A549 (cell line): ENCODE data around the gene RTP5. TPM values are rescaled to one million over a fixed set of nuclear protein-coding genes. Genes with fewer than 3 reads are reported as not detected.
A peak's percentile ranks its signal among the peaks of the same experiment; 100 is the strongest.

Experiments
- ATAC-seq, 2 experiments: fragments of 200-7000 bp in 1 of 2; fragments of >200 bp in 1 of 2; cut with Nextera tagmentation in 1 of 2; cut with Tn5 transposase in 1 of 2; 3 replicates each; pipeline versions ENCODE4 v1.8.0 to v1.9.1; 2018 to 2020; ENCODE audit warnings: mild to moderate bottlenecking in 1 of 2, moderate library complexity in 1 of 2
- CTCF ChIA-PET: fragments of 300-600 bp; sonication (Branson Sonifier 250); formaldehyde crosslinking; extraction: SDS; loops from one replicate; lab custom pipeline; 2021; ENCODE audit warnings: antibody characterized with exemption, inconsistent platforms; lab: Yijun Ruan, JAX
- POLR2A ChIA-PET: fragments of 350-600 bp; formaldehyde crosslinking; extraction: SDS; loops from one replicate; lab custom pipeline; 2021; ENCODE audit warnings: antibody characterized with exemption, inconsistent platforms; lab: Yijun Ruan, JAX
- DNase-seq, 2 experiments: peaks; one replicate each; pipeline versions ENCODE4 v3.0.0 to v3.0.0-alpha.2; 2011 to 2016; ENCODE audit warnings: low read depth in 1 of 2, low spot score in 1 of 2
- FAIRE-seq: peaks from 2 replicates; lab custom pipeline; 2011; peaks lifted over from hg19 to GRCh38; lab: Jason Lieb, UNC
- H3K27ac ChIP-seq, 2 experiments: fragments of >200 bp; sonication (Bioruptor Twin); formaldehyde crosslinking; 3 replicates each; pipeline ENCODE4 v1.5.1; 2016 to 2017
- H3K4me1 ChIP-seq: fragments of >200 bp; sonication (Bioruptor Twin); formaldehyde crosslinking; 3 replicates; pipeline ENCODE4 v1.6.1; 2016
- H3K4me2 ChIP-seq: fragments of >200 bp; sonication (Bioruptor Twin); formaldehyde crosslinking; 3 replicates; pipeline ENCODE4 v1.6.1; 2016
- H3K4me3 ChIP-seq: fragments of >200 bp; sonication (Bioruptor Twin); formaldehyde crosslinking; 3 replicates; pipeline ENCODE4 v1.5.1; 2016
- H3K9me3 ChIP-seq: fragments of >200 bp; sonication (Bioruptor Twin); formaldehyde crosslinking; 3 replicates; pipeline ENCODE4 v1.6.1; 2016
- CHD4 ChIP-seq: fragments of 200-600 bp; sonication (generic); IDR thresholded peaks from 2 replicates; pipeline ENCODE4 v1.6.1; 2016; ENCODE audit warnings: antibody characterized with exemption, mild to moderate bottlenecking, borderline replicate concordance
- EHF ChIP-seq: fragments of 250-450 bp; sonication (Bioruptor Pico); IDR thresholded peaks from 2 replicates; pipeline ENCODE4 v1.5.0; 2020; ENCODE audit warnings: mild to moderate bottlenecking
- ESRRA ChIP-seq: fragments of 150-350 bp; IDR thresholded peaks from 2 replicates; pipeline ENCODE4 v1.6.1; 2014; ENCODE audit warnings: mild to moderate bottlenecking, low read length, borderline replicate concordance
- HDAC2 ChIP-seq: fragments of 200-600 bp; sonication (generic); IDR thresholded peaks from 2 replicates; pipeline ENCODE4 v1.6.1; 2016
- HOXA7 ChIP-seq: fragments of 250-450 bp; sonication (Bioruptor Pico); IDR thresholded peaks from 2 replicates; pipeline ENCODE4 v1.5.0; 2020; ENCODE audit warnings: mild to moderate bottlenecking, moderate library complexity
- JUN ChIP-seq, 2 experiments: fragments of >200 bp; sonication (Bioruptor Twin); formaldehyde crosslinking; IDR thresholded peaks; 2 replicates in 1 of 2; 3 replicates in 1 of 2; pipeline ENCODE4 v1.6.1; 2016 to 2017
- KDM1A ChIP-seq: fragments of 200-600 bp; sonication (generic); IDR thresholded peaks from 2 replicates; pipeline ENCODE4 v1.6.1; 2016; ENCODE audit warnings: low read depth, mild to moderate bottlenecking
- KDM5A ChIP-seq: fragments of 200-600 bp; sonication (generic); IDR thresholded peaks from 2 replicates; pipeline ENCODE4 v1.6.1; 2016; ENCODE audit warnings: antibody characterized with exemption, mild to moderate bottlenecking
- RCOR1 ChIP-seq: fragments of 150-350 bp; IDR thresholded peaks from 2 replicates; pipeline ENCODE4 v1.6.1; 2014; ENCODE audit warnings: antibody characterized with exemption, low read length, low read depth
- TFCP2L1 ChIP-seq: fragments of 250-450 bp; sonication (Bioruptor Pico); IDR thresholded peaks from 2 replicates; pipeline ENCODE4 v1.5.0; 2021; ENCODE audit warnings: mild to moderate bottlenecking
- TP53 ChIP-seq: fragments of 250-450 bp; sonication (Bioruptor Pico); IDR thresholded peaks from 2 replicates; pipeline ENCODE4 v1.5.0; 2021; ENCODE audit warnings: mild to moderate bottlenecking, moderate library complexity
- ZNF302 ChIP-seq: fragments of 250-450 bp; sonication (Bioruptor Pico); IDR thresholded peaks from 2 replicates; pipeline ENCODE4 v1.9.0; 2021; ENCODE audit warnings: inconsistent platforms, mild to moderate bottlenecking, moderate library complexity
- WGBS: methylation state at CpG from one replicate; pipeline ENCODE4 v1.1.6; 2017; ENCODE audit errors: missing lambda C conversion rate; 5-methylcytosine and 5-hydroxymethylcytosine counted together
- polyA plus RNA-seq, 4 experiments: library from polyadenylated mRNA; depleted of rRNA in 3 of 4; stranded (reverse); fragments of >200 nt; fragmentation: RNase III in 1 of 4; extraction: RNeasy Plus Mini Kit Qiagen cat#74134 plus additional on column Dnase treatment in 1 of 4; gene quantifications; 2 replicates in 3 of 4; 3 replicates in 1 of 4; pipeline ENCODE4 v1.2.3, GENCODE V29; 2011 to 2017
- TF ChIP-seq, protein P1 (sequence below): fragments of >200 bp; sonication (Bioruptor Twin); formaldehyde crosslinking; IDR thresholded peaks from 3 replicates; pipeline ENCODE4 v1.6.1; 2016
- TF ChIP-seq, protein P2 (sequence below): fragments of >200 bp; sonication (Bioruptor Twin); formaldehyde crosslinking; IDR thresholded peaks from 3 replicates; pipeline ENCODE4 v1.5.1; 2016
- TF ChIP-seq, protein P3 (sequence below): fragments of >200 bp; sonication (Bioruptor Twin); formaldehyde crosslinking; IDR thresholded peaks from 2 replicates; pipeline ENCODE4 v1.6.1; 2016
- TF ChIP-seq, protein P4 (sequence below): fragments of 250-450 bp; sonication (Bioruptor Pico); IDR thresholded peaks from 2 replicates; pipeline ENCODE4 v1.5.0; 2021; ENCODE audit warnings: mild to moderate bottlenecking, moderate library complexity, borderline replicate concordance
- TF ChIP-seq, protein P5 (sequence below): fragments of 450-650 bp; IDR thresholded peaks from 2 replicates; pipeline ENCODE4 v1.6.1; 2014; ENCODE audit warnings: antibody characterized with exemption
- TF ChIP-seq, protein P6 (sequence below): IDR thresholded peaks from 2 replicates; pipeline ENCODE4 v1.6.1; 2012
- TF ChIP-seq, protein P7 (sequence below): fragments of 150-350 bp; IDR thresholded peaks from 2 replicates; pipeline ENCODE4 v1.6.1; 2014; ENCODE audit warnings: low read depth, mild to moderate bottlenecking, low read length
- TF ChIP-seq, protein P8 (sequence below): fragments of 200-600 bp; sonication (generic); IDR thresholded peaks from 2 replicates; pipeline ENCODE4 v1.6.1; 2016; ENCODE audit warnings: antibody characterized with exemption, mild to moderate bottlenecking, moderate library complexity

Gene RTP5
- polyA plus RNA-seq, 2 of the 4 experiments (the other 2 are of a cell fraction) = not detected

DNA sequence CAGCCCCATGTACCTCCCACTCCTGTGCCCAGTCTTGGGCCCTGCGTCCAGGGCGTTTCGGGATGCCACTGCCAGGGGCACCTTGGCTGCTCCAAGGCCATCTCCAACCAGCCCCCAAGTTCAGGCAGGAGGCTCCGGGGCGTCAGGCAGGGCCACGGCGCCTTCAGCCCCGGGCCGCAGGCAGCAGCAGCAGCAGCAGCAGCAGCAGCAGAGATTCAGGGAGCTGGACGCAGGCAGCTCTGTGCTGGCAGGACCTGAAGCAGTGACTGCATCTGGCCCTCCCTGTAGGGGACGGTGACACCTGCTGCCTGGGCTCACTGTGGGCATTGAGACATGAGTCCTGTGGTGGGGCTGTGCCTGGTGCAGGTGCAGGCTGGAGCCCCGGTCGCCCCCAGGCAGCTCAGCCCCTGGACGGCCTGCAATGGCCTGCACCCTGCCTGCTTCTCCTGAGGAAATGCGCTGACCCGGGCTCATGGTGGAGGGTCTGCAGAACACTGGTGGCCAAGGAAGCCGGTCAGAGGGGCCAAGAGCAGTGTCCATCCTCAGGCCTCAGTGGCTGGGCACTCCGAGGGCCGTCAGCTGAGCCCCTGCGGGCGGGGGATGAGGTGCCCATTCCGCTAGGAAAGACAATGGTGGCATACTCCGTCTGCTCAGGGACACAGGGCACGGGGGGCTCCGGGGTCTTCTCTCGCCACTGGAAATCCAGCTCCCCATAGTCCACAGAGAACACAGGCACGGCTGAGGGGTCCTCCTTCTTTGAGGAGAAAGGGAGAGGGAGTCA is 18.8 kb upstream of the RTP5 start:
- CTCF ChIA-PET = interaction anchor here (1.0 to 1.2 kb wide), 2 partner anchors 18 to 28 kb away, joined by 3 to 4 read pairs; no protein-coding TSS in a partner anchor

More for the DNA sequence above, 18.8 kb upstream of the RTP5 start:
- H3K4me2 ChIP-seq = no peak overlapping the region
- POLR2A ChIA-PET = no interaction called here
- DNase-seq = no peak
- FAIRE-seq = no peak
- H3K4me1 ChIP-seq = no peaks in the 10 kb centered on the region
- H3K9me3 ChIP-seq = no peaks in the 10 kb centered on the region
- H3K27ac ChIP-seq = no peak overlapping the region
- no peak overlapping the region for H3K4me3 ChIP-seq
- no peak for TF ChIP-seq HDAC2
- TF ChIP-seq EHF (CRISPR knock-in tag) = no peak
- no peak for TF ChIP-seq RCOR1
- TF ChIP-seq, protein P1, sequence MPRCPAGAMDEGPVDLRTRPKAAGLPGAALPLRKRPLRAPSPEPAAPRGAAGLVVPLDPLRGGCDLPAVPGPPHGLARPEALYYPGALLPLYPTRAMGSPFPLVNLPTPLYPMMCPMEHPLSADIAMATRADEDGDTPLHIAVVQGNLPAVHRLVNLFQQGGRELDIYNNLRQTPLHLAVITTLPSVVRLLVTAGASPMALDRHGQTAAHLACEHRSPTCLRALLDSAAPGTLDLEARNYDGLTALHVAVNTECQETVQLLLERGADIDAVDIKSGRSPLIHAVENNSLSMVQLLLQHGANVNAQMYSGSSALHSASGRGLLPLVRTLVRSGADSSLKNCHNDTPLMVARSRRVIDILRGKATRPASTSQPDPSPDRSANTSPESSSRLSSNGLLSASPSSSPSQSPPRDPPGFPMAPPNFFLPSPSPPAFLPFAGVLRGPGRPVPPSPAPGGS = no peak
- no peak for TF ChIP-seq JUN (IDR thresholded peaks at IDR 0.05)
- TF ChIP-seq, protein P2, sequence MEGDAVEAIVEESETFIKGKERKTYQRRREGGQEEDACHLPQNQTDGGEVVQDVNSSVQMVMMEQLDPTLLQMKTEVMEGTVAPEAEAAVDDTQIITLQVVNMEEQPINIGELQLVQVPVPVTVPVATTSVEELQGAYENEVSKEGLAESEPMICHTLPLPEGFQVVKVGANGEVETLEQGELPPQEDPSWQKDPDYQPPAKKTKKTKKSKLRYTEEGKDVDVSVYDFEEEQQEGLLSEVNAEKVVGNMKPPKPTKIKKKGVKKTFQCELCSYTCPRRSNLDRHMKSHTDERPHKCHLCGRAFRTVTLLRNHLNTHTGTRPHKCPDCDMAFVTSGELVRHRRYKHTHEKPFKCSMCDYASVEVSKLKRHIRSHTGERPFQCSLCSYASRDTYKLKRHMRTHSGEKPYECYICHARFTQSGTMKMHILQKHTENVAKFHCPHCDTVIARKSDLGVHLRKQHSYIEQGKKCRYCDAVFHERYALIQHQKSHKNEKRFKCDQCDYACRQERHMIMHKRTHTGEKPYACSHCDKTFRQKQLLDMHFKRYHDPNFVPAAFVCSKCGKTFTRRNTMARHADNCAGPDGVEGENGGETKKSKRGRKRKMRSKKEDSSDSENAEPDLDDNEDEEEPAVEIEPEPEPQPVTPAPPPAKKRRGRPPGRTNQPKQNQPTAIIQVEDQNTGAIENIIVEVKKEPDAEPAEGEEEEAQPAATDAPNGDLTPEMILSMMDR = no peak
- TF ChIP-seq HOXA7 (CRISPR knock-in tag) = no peak
- TF ChIP-seq, protein P3, sequence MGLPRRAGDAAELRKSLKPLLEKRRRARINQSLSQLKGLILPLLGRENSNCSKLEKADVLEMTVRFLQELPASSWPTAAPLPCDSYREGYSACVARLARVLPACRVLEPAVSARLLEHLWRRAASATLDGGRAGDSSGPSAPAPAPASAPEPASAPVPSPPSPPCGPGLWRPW = no peak
- TF ChIP-seq ZNF302 = no peak
- no peak for TF ChIP-seq ESRRA
- no peak for TF ChIP-seq KDM1A
- TF ChIP-seq, protein P4, sequence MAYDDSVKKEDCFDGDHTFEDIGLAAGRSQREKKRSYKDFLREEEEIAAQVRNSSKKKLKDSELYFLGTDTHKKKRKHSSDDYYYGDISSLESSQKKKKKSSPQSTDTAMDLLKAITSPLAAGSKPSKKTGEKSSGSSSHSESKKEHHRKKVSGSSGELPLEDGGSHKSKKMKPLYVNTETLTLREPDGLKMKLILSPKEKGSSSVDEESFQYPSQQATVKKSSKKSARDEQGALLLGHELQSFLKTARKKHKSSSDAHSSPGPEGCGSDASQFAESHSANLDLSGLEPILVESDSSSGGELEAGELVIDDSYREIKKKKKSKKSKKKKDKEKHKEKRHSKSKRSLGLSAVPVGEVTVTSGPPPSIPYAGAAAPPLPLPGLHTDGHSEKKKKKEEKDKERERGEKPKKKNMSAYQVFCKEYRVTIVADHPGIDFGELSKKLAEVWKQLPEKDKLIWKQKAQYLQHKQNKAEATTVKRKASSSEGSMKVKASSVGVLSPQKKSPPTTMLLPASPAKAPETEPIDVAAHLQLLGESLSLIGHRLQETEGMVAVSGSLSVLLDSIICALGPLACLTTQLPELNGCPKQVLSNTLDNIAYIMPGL (CRISPR knock-in tag) = no peak
- TF ChIP-seq, protein P5, sequence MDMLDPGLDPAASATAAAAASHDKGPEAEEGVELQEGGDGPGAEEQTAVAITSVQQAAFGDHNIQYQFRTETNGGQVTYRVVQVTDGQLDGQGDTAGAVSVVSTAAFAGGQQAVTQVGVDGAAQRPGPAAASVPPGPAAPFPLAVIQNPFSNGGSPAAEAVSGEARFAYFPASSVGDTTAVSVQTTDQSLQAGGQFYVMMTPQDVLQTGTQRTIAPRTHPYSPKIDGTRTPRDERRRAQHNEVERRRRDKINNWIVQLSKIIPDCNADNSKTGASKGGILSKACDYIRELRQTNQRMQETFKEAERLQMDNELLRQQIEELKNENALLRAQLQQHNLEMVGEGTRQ = no peak
- no peak for TF ChIP-seq KDM5A
- no peak for TF ChIP-seq TP53 (CRISPR knock-in tag)
- TF ChIP-seq, protein P6, sequence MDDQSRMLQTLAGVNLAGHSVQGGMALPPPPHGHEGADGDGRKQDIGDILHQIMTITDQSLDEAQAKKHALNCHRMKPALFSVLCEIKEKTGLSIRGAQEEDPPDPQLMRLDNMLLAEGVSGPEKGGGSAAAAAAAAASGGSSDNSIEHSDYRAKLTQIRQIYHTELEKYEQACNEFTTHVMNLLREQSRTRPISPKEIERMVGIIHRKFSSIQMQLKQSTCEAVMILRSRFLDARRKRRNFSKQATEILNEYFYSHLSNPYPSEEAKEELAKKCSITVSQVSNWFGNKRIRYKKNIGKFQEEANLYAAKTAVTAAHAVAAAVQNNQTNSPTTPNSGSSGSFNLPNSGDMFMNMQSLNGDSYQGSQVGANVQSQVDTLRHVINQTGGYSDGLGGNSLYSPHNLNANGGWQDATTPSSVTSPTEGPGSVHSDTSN = no peak
- TF ChIP-seq, protein P7, sequence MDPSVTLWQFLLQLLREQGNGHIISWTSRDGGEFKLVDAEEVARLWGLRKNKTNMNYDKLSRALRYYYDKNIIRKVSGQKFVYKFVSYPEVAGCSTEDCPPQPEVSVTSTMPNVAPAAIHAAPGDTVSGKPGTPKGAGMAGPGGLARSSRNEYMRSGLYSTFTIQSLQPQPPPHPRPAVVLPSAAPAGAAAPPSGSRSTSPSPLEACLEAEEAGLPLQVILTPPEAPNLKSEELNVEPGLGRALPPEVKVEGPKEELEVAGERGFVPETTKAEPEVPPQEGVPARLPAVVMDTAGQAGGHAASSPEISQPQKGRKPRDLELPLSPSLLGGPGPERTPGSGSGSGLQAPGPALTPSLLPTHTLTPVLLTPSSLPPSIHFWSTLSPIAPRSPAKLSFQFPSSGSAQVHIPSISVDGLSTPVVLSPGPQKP = no peak
- TF ChIP-seq CHD4 = no peak
- TF ChIP-seq, protein P8, sequence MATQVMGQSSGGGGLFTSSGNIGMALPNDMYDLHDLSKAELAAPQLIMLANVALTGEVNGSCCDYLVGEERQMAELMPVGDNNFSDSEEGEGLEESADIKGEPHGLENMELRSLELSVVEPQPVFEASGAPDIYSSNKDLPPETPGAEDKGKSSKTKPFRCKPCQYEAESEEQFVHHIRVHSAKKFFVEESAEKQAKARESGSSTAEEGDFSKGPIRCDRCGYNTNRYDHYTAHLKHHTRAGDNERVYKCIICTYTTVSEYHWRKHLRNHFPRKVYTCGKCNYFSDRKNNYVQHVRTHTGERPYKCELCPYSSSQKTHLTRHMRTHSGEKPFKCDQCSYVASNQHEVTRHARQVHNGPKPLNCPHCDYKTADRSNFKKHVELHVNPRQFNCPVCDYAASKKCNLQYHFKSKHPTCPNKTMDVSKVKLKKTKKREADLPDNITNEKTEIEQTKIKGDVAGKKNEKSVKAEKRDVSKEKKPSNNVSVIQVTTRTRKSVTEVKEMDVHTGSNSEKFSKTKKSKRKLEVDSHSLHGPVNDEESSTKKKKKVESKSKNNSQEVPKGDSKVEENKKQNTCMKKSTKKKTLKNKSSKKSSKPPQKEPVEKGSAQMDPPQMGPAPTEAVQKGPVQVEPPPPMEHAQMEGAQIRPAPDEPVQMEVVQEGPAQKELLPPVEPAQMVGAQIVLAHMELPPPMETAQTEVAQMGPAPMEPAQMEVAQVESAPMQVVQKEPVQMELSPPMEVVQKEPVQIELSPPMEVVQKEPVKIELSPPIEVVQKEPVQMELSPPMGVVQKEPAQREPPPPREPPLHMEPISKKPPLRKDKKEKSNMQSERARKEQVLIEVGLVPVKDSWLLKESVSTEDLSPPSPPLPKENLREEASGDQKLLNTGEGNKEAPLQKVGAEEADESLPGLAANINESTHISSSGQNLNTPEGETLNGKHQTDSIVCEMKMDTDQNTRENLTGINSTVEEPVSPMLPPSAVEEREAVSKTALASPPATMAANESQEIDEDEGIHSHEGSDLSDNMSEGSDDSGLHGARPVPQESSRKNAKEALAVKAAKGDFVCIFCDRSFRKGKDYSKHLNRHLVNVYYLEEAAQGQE = no peak
- TF ChIP-seq TFCP2L1 (CRISPR knock-in tag) = no peak
- 51% methylated on average over 10 of the region's 27 CpGs for WGBS
- ATAC-seq = peak in 1 of 2 experiments; percentile 14; a peak in 2 of 6 replicates
